ENCODE measurements around the gene TMEM135.

- no peak for TF ChIP-seq POLR2A (IDR thresholded peaks at IDR 0.05)
- TF ChIP-seq CTCF (IDR thresholded peaks at IDR 0.05) = no peak
- no peak for TF ChIP-seq POLR2AphosphoS5 (IDR thresholded peaks at IDR 0.05)
Observed at GRCh38 chr11:87030458-87031054, 7.2 kb upstream of the TMEM135 start.

All from breast epithelium (tissue), 3 donors.